ENCODE measurements around the gene ESYT1. TPM values are rescaled to one million over a fixed set of nuclear protein-coding genes. Genes with fewer than 3 reads are reported as not detected.

ESYT1 gene
- total RNA-seq, 1 experiment from 2014 or later: 111 TPM

GRCh38 chr12:56130876-56131275, 2.8 kb downstream of the ESYT1 start:
- no peaks in the 10 kb centered on the region; a peak in 1 of 5 replicates for H3K9me3 Mint-ChIP-seq
- no peak overlapping the region for H2AFZ ChIP-seq (ENCODE audit: low read length)

More at GRCh38 chr12:56130876-56131275, 2.8 kb downstream of the ESYT1 start:
- Mint-ChIP-seq H3K4me3 (peak overlapping the region; percentile 74 to 88; a peak in 3 of 5 replicates), H3K27me3 (ENCODE audit: low read depth) (no peaks in the 10 kb centered on the region), H3K27ac (no peak overlapping the region), H3K36me3 (ENCODE audit: insufficient read depth in 1 of 3, low read depth in 3 of 3) (peaks cover 43 to 56% (median 51%) of the 10 kb centered on the region in 3 experiments), H3K4me1 (peaks cover 26 to 27% of the 10 kb centered on the region in 2 experiments)
- Histone ChIP-seq H4K8ac (replicated peaks; ENCODE audit: insufficient read length, low read depth, low read length) (no peak overlapping the region), H2AK5ac (ENCODE audit: insufficient read length, low read length) (no peak overlapping the region), H2BK20ac (ENCODE audit: low read depth, low read length, poor library complexity, severe bottlenecking) (no peak overlapping the region), H3K79me1 (ENCODE audit: insufficient read depth, low read depth, low read length, poor library complexity, severe bottlenecking) (no peaks in the 10 kb centered on the region), H4K91ac (ENCODE audit: insufficient read length, low read depth, low read length) (no peak overlapping the region), H3K23me2 (ENCODE audit: insufficient read length, low read depth, low read length, poor library complexity, severe bottlenecking) (peaks cover 17% of the 10 kb centered on the region), H3K18ac (ENCODE audit: insufficient read length, low read depth, low read length) (no peak overlapping the region), H2BK5ac (ENCODE audit: insufficient read length, low read length) (no peak overlapping the region), H3K27ac (ENCODE audit: insufficient read length, low read depth, low read length) (no peak overlapping the region), H4K20me1 (ENCODE audit: control insufficient read depth, insufficient read depth, insufficient read length) (no peaks in the 10 kb centered on the region), H3K27me3 (ENCODE audit: insufficient read depth, low read length) (no peaks in the 10 kb centered on the region), H3K14ac (ENCODE audit: insufficient read depth, low read length) (no peak overlapping the region), H4K5ac (ENCODE audit: insufficient read length, low read depth, low read length) (no peak overlapping the region), H3K23ac (ENCODE audit: insufficient read length, low read depth, low read length) (no peak overlapping the region), H2BK12ac (ENCODE audit: insufficient read length, low read depth, low read length) (no peak overlapping the region), H3K56ac (ENCODE audit: insufficient read length, low read depth, low read length) (no peak overlapping the region), H2BK120ac (ENCODE audit: low read depth, low read length, poor library complexity, severe bottlenecking) (no peak overlapping the region), H3K79me2 (ENCODE audit: insufficient read depth, low read length) (no peaks in the 10 kb centered on the region), H3K4me1 (ENCODE audit: insufficient read depth, low read length) (no peaks in the 10 kb centered on the region), H3K4ac (ENCODE audit: low read depth, low read length) (no peak overlapping the region), H3K4me2 (ENCODE audit: insufficient read depth, insufficient read length, low read length) (no peak overlapping the region), H2BK15ac (ENCODE audit: low read depth, low read length) (no peak overlapping the region), H3K9me3 (ENCODE audit: control insufficient read depth, low read depth, low read length) (no peaks in the 10 kb centered on the region), H3K9ac (ENCODE audit: extremely low read depth, insufficient read length, low read length) (no peak overlapping the region), H3T11ph (ENCODE audit: low read length) (no peak overlapping the region)
- DNase-seq: no peak
- no peak for TF ChIP-seq CTCF (conservative IDR thresholded peaks at IDR 0.05)
- no CpG with 5 or more reads among the region's 4 CpGs for WGBS (ENCODE audit: extremely low coverage, insufficient read length, low lambda C conversion rate)
